ENCODE data around the gene MKNK2. TPM values are rescaled to one million over a fixed set of nuclear protein-coding genes. Genes with fewer than 3 reads are reported as not detected.

Gene MKNK2
- total and polyA plus RNA-seq, 2 experiments from 2014 or later: 28.9 to 78.6 TPM

DNA sequence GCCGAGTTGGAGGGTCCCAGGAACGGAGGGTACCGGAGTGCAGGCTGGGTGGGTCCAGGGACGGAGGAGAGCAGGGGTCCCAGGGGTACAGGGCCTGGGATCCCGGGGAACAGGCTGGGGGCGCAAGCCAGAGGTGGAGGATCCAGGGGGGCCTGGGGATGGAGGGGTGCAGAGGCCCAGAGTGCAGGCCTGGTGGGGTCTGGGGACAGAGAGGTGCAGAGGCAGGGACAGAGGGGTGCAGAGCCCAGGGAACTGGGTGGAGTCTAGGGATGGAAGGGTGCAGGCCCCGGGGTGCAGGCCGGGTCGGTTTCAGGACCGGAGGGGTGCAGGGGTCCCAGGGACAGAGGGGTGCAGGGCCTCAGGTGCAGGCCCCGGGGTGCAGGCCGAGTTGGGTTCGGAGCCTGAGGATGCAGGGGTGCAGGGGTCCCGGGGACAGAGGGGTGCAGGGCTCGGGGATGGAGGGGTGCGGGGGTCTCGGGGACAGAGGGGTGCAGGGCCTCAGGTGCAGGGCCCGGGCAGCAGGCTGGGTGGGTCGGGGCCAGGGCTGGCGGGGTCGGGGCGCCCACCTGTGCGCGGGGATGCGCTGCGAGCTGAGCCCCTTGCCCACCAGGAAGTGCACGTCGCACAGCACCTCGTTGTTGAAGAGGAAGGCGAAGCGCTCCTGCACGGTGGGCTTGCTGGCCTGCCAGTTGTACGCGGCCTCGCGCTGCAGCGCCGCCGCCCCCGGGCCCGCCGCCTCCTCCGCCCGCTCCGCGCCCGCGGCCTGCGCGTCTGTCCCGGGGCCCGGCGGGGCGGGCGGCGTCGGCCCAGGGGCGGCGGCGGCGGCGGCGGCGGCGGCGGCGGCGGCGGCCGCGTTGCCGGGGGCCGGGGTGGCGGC is 36.1 kb downstream of the MKNK2 start:
- no peak overlapping the region for H2AFZ ChIP-seq
- in situ Hi-C loops (cut with MboI): no loop called here
- peaks cover 44% of the 10 kb centered on the region for H3K79me2 ChIP-seq (ENCODE audit: insufficient read depth)
- TF ChIP-seq EZH2phosphoT487 (IDR thresholded peaks at IDR 0.05; ENCODE audit: insufficient read depth, low read depth): no peak
- TF ChIP-seq EZH2 (IDR thresholded peaks at IDR 0.05; ENCODE audit: insufficient read depth, poor library complexity, severe bottlenecking): no peak
- no peak overlapping the region for H3K27ac ChIP-seq
- H3K9ac ChIP-seq: peak overlapping the region; percentile 78
- peak overlapping the region; percentile 92 for H3K4me2 ChIP-seq (ENCODE audit: unreplicated experiment)
- H3K4me3 ChIP-seq: peak overlapping the region; percentile 74
- no peaks in the 10 kb centered on the region for H3K4me1 ChIP-seq (ENCODE audit: insufficient read depth)
- no peaks in the 10 kb centered on the region for H4K20me1 ChIP-seq (ENCODE audit: insufficient read depth)
- H3F3A ChIP-seq (ENCODE audit: insufficient read depth): no peaks in the 10 kb centered on the region; the same call in 1 of the 2 replicates
- no peaks in the 10 kb centered on the region for H3K9me2 ChIP-seq (ENCODE audit: insufficient read depth)
- no peaks in the 10 kb centered on the region for H3K36me3 ChIP-seq (ENCODE audit: low read depth)
- DNase-seq: peak; percentile 67
- WGBS, 2 experiments (ENCODE audit: low coverage in 1 of 2, low lambda C conversion rate in 2 of 2, missing lambda C conversion rate in 2 of 2): 4 to 25% methylated on average over 6 to 65 of the region's 74 CpGs
- no peaks in the 10 kb centered on the region for H3K9me3 ChIP-seq (ENCODE audit: low read depth)
- H3K27me3 ChIP-seq (replicated peaks; ENCODE audit: insufficient read depth): no peaks in the 10 kb centered on the region

DNA sequence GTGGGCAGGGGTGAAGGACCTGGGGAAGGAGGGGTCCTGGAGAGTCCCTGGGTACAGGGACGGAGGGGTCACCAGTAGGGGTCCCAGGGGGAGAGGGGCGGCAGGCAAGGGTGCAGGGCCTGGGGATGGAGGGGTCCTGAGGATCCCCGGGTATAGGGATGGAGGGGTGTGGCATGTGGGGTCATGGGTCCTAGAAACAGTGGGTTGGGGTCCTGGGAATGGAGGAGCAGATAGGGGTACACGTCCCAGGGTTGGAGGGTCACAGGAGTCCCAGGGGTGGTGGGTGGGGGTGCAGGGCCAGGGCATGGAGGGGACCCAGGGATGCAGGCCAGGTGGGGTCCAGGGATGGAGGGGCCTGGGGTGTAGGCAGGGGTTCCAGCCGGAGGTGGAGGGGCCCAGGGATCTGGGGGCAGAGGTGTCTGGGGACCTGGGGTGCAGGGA is 36.9 kb downstream of the MKNK2 start:
- no peak for DNase-seq
- WGBS, 2 experiments (ENCODE audit: low coverage in 1 of 2, low lambda C conversion rate in 2 of 2, missing lambda C conversion rate in 2 of 2): 84 to 100% methylated on average over 2 to 5 of the region's 5 CpGs
- TF ChIP-seq EZH2phosphoT487 (IDR thresholded peaks at IDR 0.05; ENCODE audit: insufficient read depth, low read depth) (no peak), EZH2 (IDR thresholded peaks at IDR 0.05; ENCODE audit: insufficient read depth, poor library complexity, severe bottlenecking) (no peak)

DNA sequence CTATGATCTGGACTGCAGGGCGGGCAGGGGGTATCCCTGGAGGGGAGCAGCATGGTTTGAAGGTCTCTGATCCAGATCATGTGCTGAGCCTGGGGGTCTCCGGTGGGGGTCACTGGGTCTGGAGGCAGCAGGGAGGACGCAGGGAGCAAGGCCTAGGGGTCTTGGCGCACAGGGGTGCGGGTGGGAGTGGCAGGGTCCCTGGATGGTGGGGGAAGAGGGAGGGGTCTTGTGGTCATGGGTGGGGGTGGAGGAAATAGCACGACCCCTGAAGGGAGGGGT is 37.4 kb downstream of the MKNK2 start:
- H3K9ac ChIP-seq: no peak overlapping the region
- no peak overlapping the region for H2AFZ ChIP-seq
- no peaks in the 10 kb centered on the region for H3K4me1 ChIP-seq (ENCODE audit: insufficient read depth)
- no peaks in the 10 kb centered on the region; the same call in 1 of the 2 replicates for H3F3A ChIP-seq (ENCODE audit: insufficient read depth)
- DNase-seq: no peak
- WGBS, 2 experiments (ENCODE audit: low coverage in 1 of 2, low lambda C conversion rate in 2 of 2, missing lambda C conversion rate in 2 of 2): 94 to 97% methylated on average over 4 to 6 of the region's 6 CpGs
- TF ChIP-seq EZH2phosphoT487 (IDR thresholded peaks at IDR 0.05; ENCODE audit: insufficient read depth, low read depth) (no peak), EZH2 (IDR thresholded peaks at IDR 0.05; ENCODE audit: insufficient read depth, poor library complexity, severe bottlenecking) (no peak)
- H3K9me2 ChIP-seq (ENCODE audit: insufficient read depth): no peaks in the 10 kb centered on the region
- H3K27ac ChIP-seq: no peak overlapping the region
- in situ Hi-C loops (cut with MboI): no loop called here
- no peaks in the 10 kb centered on the region for H3K9me3 ChIP-seq (ENCODE audit: low read depth)
- H3K4me2 ChIP-seq (ENCODE audit: unreplicated experiment): no peak overlapping the region
- no peaks in the 10 kb centered on the region for H3K27me3 ChIP-seq (replicated peaks; ENCODE audit: insufficient read depth)
- H3K79me2 ChIP-seq (ENCODE audit: insufficient read depth): peaks cover 50% of the 10 kb centered on the region
- no peak overlapping the region for H3K4me3 ChIP-seq
- H3K36me3 ChIP-seq (ENCODE audit: low read depth): no peaks in the 10 kb centered on the region
- no peaks in the 10 kb centered on the region; the same call in 1 of the 2 replicates for H4K20me1 ChIP-seq (ENCODE audit: insufficient read depth)

More for the DNA sequence above, 36.9 kb downstream of the MKNK2 start:
- H2AFZ ChIP-seq: no peak overlapping the region
- H3K4me3 ChIP-seq: peak overlapping the region; percentile 74
- in situ Hi-C loops (cut with MboI): no loop called here
- H3K9me3 ChIP-seq (ENCODE audit: low read depth): no peaks in the 10 kb centered on the region
- no peaks in the 10 kb centered on the region for H3K9me2 ChIP-seq (ENCODE audit: insufficient read depth)
- H3K9ac ChIP-seq: peak overlapping the region; percentile 78
- no peaks in the 10 kb centered on the region for H3K4me1 ChIP-seq (ENCODE audit: insufficient read depth)
- H3K36me3 ChIP-seq (ENCODE audit: low read depth): no peaks in the 10 kb centered on the region
- H3K27me3 ChIP-seq (replicated peaks; ENCODE audit: insufficient read depth): no peaks in the 10 kb centered on the region
- H4K20me1 ChIP-seq (ENCODE audit: insufficient read depth): no peaks in the 10 kb centered on the region
- no peak overlapping the region for H3K27ac ChIP-seq
- H3K4me2 ChIP-seq (ENCODE audit: unreplicated experiment): peak overlapping the region; percentile 92
- no peaks in the 10 kb centered on the region; the same call in 1 of the 2 replicates for H3F3A ChIP-seq (ENCODE audit: insufficient read depth)
- H3K79me2 ChIP-seq (ENCODE audit: insufficient read depth): peaks cover 50% of the 10 kb centered on the region

DNA sequence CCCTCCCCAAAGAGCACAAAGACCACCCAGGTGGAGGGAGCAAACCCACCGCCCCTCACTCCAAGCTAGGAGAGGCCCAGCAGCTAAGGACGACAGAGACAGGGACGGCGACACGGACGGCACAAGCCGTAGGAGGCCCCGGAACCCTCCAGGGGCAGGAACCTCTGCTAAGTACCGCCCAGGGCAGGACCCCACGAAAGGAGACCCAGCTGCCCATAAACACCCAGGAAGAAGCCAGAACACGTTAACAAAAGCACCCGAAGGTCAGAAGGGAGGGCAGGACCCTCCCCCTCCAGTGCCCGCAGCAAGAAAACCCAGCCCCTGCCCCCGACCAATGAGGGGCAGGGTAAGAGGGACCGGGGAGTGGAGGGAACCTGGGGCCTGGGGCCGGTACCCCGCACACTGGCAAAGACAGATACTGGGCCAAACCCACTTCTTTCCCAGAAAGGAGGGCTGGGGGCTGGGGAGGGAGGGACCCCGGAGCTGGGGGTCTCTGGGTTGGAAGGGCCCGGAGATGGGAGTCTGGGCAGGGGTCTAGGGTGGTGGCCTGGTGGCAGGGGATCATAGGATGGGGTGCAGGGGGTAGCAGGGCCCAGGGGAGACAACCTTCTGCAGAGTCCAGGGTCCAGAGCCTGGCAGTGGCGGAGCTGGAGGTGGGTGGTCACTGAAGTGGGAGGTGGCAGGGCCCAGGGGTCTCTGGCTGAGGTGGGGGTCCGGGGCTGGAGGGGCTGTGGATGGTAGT is 37.9 kb downstream of the MKNK2 start:
- TF ChIP-seq EZH2phosphoT487 (IDR thresholded peaks at IDR 0.05; ENCODE audit: insufficient read depth, low read depth) (no peak), EZH2 (IDR thresholded peaks at IDR 0.05; ENCODE audit: insufficient read depth, poor library complexity, severe bottlenecking) (no peak)
- peaks cover 52% of the 10 kb centered on the region for H3K79me2 ChIP-seq (ENCODE audit: insufficient read depth)
- WGBS, 2 experiments (ENCODE audit: low coverage in 1 of 2, low lambda C conversion rate in 2 of 2, missing lambda C conversion rate in 2 of 2): 86 to 94% methylated on average over 15 to 21 of the region's 21 CpGs
- H2AFZ ChIP-seq: no peak overlapping the region
- no peak overlapping the region for H3K27ac ChIP-seq
- no peaks in the 10 kb centered on the region for H3K4me1 ChIP-seq (ENCODE audit: insufficient read depth)
- in situ Hi-C loops (cut with MboI): no loop called here
- no peak overlapping the region for H3K9ac ChIP-seq
- H4K20me1 ChIP-seq (ENCODE audit: insufficient read depth): no peaks in the 10 kb centered on the region; the same call in 1 of the 2 replicates
- H3K9me2 ChIP-seq (ENCODE audit: insufficient read depth): no peaks in the 10 kb centered on the region
- H3K4me3 ChIP-seq: no peak overlapping the region
- no peaks in the 10 kb centered on the region for H3K36me3 ChIP-seq (ENCODE audit: low read depth)
- no peak overlapping the region for H3K4me2 ChIP-seq (ENCODE audit: unreplicated experiment)
- no peaks in the 10 kb centered on the region for H3K9me3 ChIP-seq (ENCODE audit: low read depth)
- no peaks in the 10 kb centered on the region; the same call in 1 of the 2 replicates for H3F3A ChIP-seq (ENCODE audit: insufficient read depth)
- DNase-seq: no peak
- no peaks in the 10 kb centered on the region for H3K27me3 ChIP-seq (replicated peaks; ENCODE audit: insufficient read depth)
